Natural killer cell (primary cell): ENCODE results near the gene C17orf50. TPM values are rescaled to one million over a fixed set of nuclear protein-coding genes. Genes with fewer than 3 reads are reported as not detected.

ENCODE experiments used
- ATAC-seq, 3 donors: fragments of 150-1000 bp in 2 of 3; fragments of 200-7000 bp in 1 of 3; cut with Tn5 transposase; 1 replicate in 1 of 3; 2 replicates in 2 of 3; pipeline ENCODE4 v1.10.0; 2021; ENCODE audit warnings: mild to moderate bottlenecking in 2 of 3, moderate library complexity in 2 of 3
- DNase-seq, 2 donors: peaks; one replicate each; pipeline versions ENCODE4 v3.0.0 to v3.0.0-alpha.2; 2013 to 2021; ENCODE audit warnings: mixed read lengths in 1 of 2
- H3K27ac ChIP-seq: one replicate; pipeline ENCODE4 v1.5.1; 2013; ENCODE audit warnings: mild to moderate bottlenecking, low read length
- H3K27me3 ChIP-seq: one replicate; pipeline ENCODE4 v1.6.1; 2013; ENCODE audit warnings: low read length; ENCODE audit not compliant: control insufficient read depth, insufficient read depth
- H3K36me3 ChIP-seq: one replicate; pipeline ENCODE4 v1.6.1; 2013; ENCODE audit warnings: low read length; ENCODE audit not compliant: control insufficient read depth, insufficient read depth
- H3K4me1 ChIP-seq: one replicate; pipeline ENCODE4 v1.6.1; 2013; ENCODE audit warnings: low read length; ENCODE audit not compliant: control insufficient read depth, insufficient read depth
- H3K4me3 ChIP-seq: one replicate; pipeline ENCODE4 v1.5.1; 2013; ENCODE audit warnings: low read length
- H3K9me3 ChIP-seq: one replicate; pipeline ENCODE4 v1.6.1; 2013; ENCODE audit warnings: low read length; ENCODE audit not compliant: control insufficient read depth, insufficient read depth
- H3K27ac Mint-ChIP-seq, 2 donors: one replicate each; pipeline ENCODE4 v1.8.0; 2022; ENCODE audit warnings: mild to moderate bottlenecking in 2 of 2, mixed read lengths in 2 of 2, moderate library complexity in 1 of 2
- H3K27me3 Mint-ChIP-seq, 2 donors: one replicate each; pipeline ENCODE4 v1.8.0; 2022; ENCODE audit warnings: low read depth in 2 of 2, mixed read lengths in 2 of 2
- H3K36me3 Mint-ChIP-seq: one replicate; pipeline ENCODE4 v1.8.0; 2022; ENCODE audit warnings: mixed read lengths
- H3K4me1 Mint-ChIP-seq, 2 donors: one replicate each; pipeline ENCODE4 v1.8.0; 2022; ENCODE audit warnings: mixed read lengths in 2 of 2
- H3K4me3 Mint-ChIP-seq: one replicate; pipeline ENCODE4 v1.8.0; 2022; ENCODE audit warnings: mild to moderate bottlenecking, moderate library complexity, mixed read lengths
- H3K9me3 Mint-ChIP-seq, 2 donors: one replicate each; pipeline ENCODE4 v1.8.0; 2022; ENCODE audit warnings: mixed read lengths in 2 of 2
- CTCF ChIP-seq: fragments of 200-600 bp; IDR thresholded peaks from one replicate; pipeline ENCODE4 v1.8.0; 2022; ENCODE audit warnings: antibody characterized with exemption
- WGBS: methylation state at CpG from one replicate; pipeline ENCODE4 v1.1.7; 2013; ENCODE audit warnings: missing lambda C conversion rate; ENCODE audit not compliant: insufficient coverage; 5-methylcytosine and 5-hydroxymethylcytosine counted together
- intact Hi-C: fragments of 100-400 bp; cut with micrococcal nuclease; formaldehyde crosslinking; loops from one replicate; pipeline ENCODE4 v1.14.2; 2022
- total RNA-seq, 4 donors: library from RNA; stranded (reverse); fragments of 120-200 nt in 1 of 4; gene quantifications; one replicate each; pipeline versions ENCODE4 v1.2.3 to v1.2.4, GENCODE V29; 2013 to 2022

The C17orf50 gene
- total RNA-seq, 3 donors from 2014 or later (not counting 1 experiment from before 2014, with no cell fraction given): not detected

GRCh38 chr17:35715416-35715815 is 45.3 kb upstream of the C17orf50 start:
- H3K4me1 ChIP-seq: no peaks in the 10 kb centered on the region
- H3K36me3 ChIP-seq: peaks cover 39% of the 10 kb centered on the region
- Mint-ChIP-seq H3K27me3 (no peaks in the 10 kb centered on the region), H3K27ac (no peak overlapping the region), H3K4me3 (no peak overlapping the region), H3K4me1 (no peaks in the 10 kb centered on the region), H3K9me3 (no peaks in the 10 kb centered on the region), H3K36me3 (peaks cover 11% of the 10 kb centered on the region)
- no peak overlapping the region for H3K4me3 ChIP-seq
- ATAC-seq: no peak
- no peak overlapping the region for H3K27ac ChIP-seq
- TF ChIP-seq CTCF: no peak
- intact Hi-C loops: no loop called here
- H3K9me3 ChIP-seq: no peaks in the 10 kb centered on the region
- H3K27me3 ChIP-seq: no peaks in the 10 kb centered on the region
- DNase-seq: no peak

DNA sequence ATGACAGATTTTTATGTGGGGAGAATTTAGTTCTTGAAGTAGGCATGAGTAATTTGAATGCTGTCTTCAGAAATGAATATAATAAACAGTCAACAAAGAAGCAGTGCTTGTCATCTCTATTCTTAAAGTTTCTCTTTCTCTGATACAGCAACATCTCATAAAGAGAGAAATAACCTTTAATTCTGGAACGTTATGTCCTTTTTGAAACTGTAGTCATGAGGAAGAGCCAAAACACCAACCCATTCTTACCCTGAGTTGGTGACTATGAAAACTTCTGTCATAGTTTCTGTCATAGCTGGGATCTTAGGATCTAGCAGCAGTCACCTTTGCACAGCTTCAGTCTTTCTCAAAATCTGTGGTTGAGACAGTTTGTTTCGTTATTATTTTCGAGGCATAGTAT is 44.5 kb upstream of the C17orf50 start:
- H3K27me3 ChIP-seq: no peaks in the 10 kb centered on the region
- Mint-ChIP-seq H3K9me3 (no peaks in the 10 kb centered on the region), H3K4me3 (no peak overlapping the region), H3K27ac (no peak overlapping the region), H3K4me1 (no peaks in the 10 kb centered on the region), H3K36me3 (peaks cover 9% of the 10 kb centered on the region), H3K27me3 (no peaks in the 10 kb centered on the region)
- H3K4me1 ChIP-seq: no peaks in the 10 kb centered on the region
- DNase-seq (no peak), ATAC-seq (no peak)
- H3K36me3 ChIP-seq: peaks cover 38% of the 10 kb centered on the region
- WGBS: 91% methylated on average over 3 of the region's 3 CpGs
- no peak for TF ChIP-seq CTCF
- no peaks in the 10 kb centered on the region for H3K9me3 ChIP-seq
- intact Hi-C loops: no loop called here
- H3K27ac ChIP-seq: no peak overlapping the region
- no peak overlapping the region for H3K4me3 ChIP-seq

GRCh38 chr17:35716897-35717465 is 43.7 kb upstream of the C17orf50 start:
- no peak overlapping the region for H3K4me3 ChIP-seq
- no peaks in the 10 kb centered on the region for H3K9me3 ChIP-seq
- no peak for TF ChIP-seq CTCF
- Mint-ChIP-seq H3K4me1 (no peaks in the 10 kb centered on the region), H3K36me3 (peaks cover 9% of the 10 kb centered on the region), H3K27ac (no peak overlapping the region), H3K9me3 (no peaks in the 10 kb centered on the region), H3K27me3 (no peaks in the 10 kb centered on the region), H3K4me3 (no peak overlapping the region)
- no peak for DNase-seq
- H3K36me3 ChIP-seq: peaks cover 40% of the 10 kb centered on the region
- H3K4me1 ChIP-seq: no peaks in the 10 kb centered on the region
- H3K27me3 ChIP-seq: no peaks in the 10 kb centered on the region
- no peak for ATAC-seq
- intact Hi-C loops: no loop called here
- WGBS: 97% methylated on average over 4 of the region's 4 CpGs
- H3K27ac ChIP-seq: no peak overlapping the region

- TF ChIP-seq CTCF: no peak
- Histone ChIP-seq H3K9me3 (no peaks in the 10 kb centered on the region), H3K4me3 (no peak overlapping the region), H3K27ac (no peak overlapping the region), H3K27me3 (no peaks in the 10 kb centered on the region), H3K4me1 (no peaks in the 10 kb centered on the region), H3K36me3 (peaks cover 41% of the 10 kb centered on the region)
- Mint-ChIP-seq H3K27me3 (no peaks in the 10 kb centered on the region), H3K27ac (no peak overlapping the region), H3K9me3 (no peaks in the 10 kb centered on the region), H3K4me1 (no peaks in the 10 kb centered on the region), H3K36me3 (peaks cover 9% of the 10 kb centered on the region), H3K4me3 (no peak overlapping the region)
- intact Hi-C loops: no loop called here
- DNase-seq: no peak
- 96% methylated on average over 2 of the region's 2 CpGs for WGBS
- ATAC-seq: no peak
Measured at GRCh38 chr17:35717475-35717874, 43.2 kb upstream of the C17orf50 start.
